Neuronal stem cell (in vitro differentiated cells): ENCODE data around the gene PKD2.

Source experiments
- DNase-seq: peaks from one replicate; pipeline ENCODE4 v3.0.0-alpha.2; 2013; ENCODE audit warnings: low spot score
- H2AFZ ChIP-seq: one replicate; pipeline ENCODE4 v1.6.1; 2013; ENCODE audit warnings: mild to moderate bottlenecking, low read length, inconsistent platforms
- H2AK5ac ChIP-seq: 2 replicates; pipeline ENCODE4 v1.6.1; 2013; ENCODE audit warnings: low read depth, mild to moderate bottlenecking, inconsistent platforms, low read length, moderate library complexity, mixed read lengths
- H2BK120ac ChIP-seq: 2 replicates; pipeline ENCODE4 v1.6.1; 2013; ENCODE audit warnings: low read depth, mild to moderate bottlenecking, inconsistent platforms, low read length, moderate library complexity, mixed read lengths
- H2BK12ac ChIP-seq: one replicate; pipeline ENCODE4 v1.6.1; 2013; ENCODE audit warnings: low read length, inconsistent platforms
- H2BK15ac ChIP-seq: 2 replicates; pipeline ENCODE4 v1.6.1; 2013; ENCODE audit warnings: mild to moderate bottlenecking, low read length, inconsistent platforms, mixed read lengths
- H2BK5ac ChIP-seq: one replicate; pipeline ENCODE4 v1.6.1; 2013; ENCODE audit warnings: inconsistent platforms, mild to moderate bottlenecking, low read length, moderate library complexity
- H3K14ac ChIP-seq: one replicate; pipeline ENCODE4 v1.6.1; 2013; ENCODE audit warnings: low read length, inconsistent platforms
- H3K18ac ChIP-seq: 2 replicates; pipeline ENCODE4 v1.6.1; 2013; ENCODE audit warnings: low read length, inconsistent platforms
- H3K23ac ChIP-seq: 2 replicates; pipeline ENCODE4 v1.6.1; 2013; ENCODE audit warnings: low read depth, mild to moderate bottlenecking, mixed read lengths, low read length, inconsistent platforms; ENCODE audit not compliant: poor library complexity
- H3K27ac ChIP-seq: replicated peaks from 3 replicates; pipeline ENCODE4 v1.5.1; 2013; ENCODE audit warnings: low read length, inconsistent platforms
- H3K27me3 ChIP-seq, 3 experiments: 2 replicates each; pipeline ENCODE4 v1.6.1; 2013; ENCODE audit warnings: low read length in 3 of 3, mild to moderate bottlenecking in 2 of 3, inconsistent platforms in 1 of 3, low read depth in 1 of 3, mixed read lengths in 1 of 3, moderate library complexity in 1 of 3; ENCODE audit not compliant: control insufficient read depth in 3 of 3, insufficient read depth in 3 of 3
- H3K36me3 ChIP-seq, 2 donors: replicated peaks in 1 of 2; 2 replicates each; pipeline ENCODE4 v1.6.1; 2013; ENCODE audit warnings: low read length in 2 of 2; ENCODE audit not compliant: control insufficient read depth in 2 of 2, insufficient read depth in 2 of 2
- H3K4ac ChIP-seq: 2 replicates; pipeline ENCODE4 v1.6.1; 2013; ENCODE audit warnings: inconsistent platforms, mild to moderate bottlenecking, low read length, moderate library complexity
- H3K4me1 ChIP-seq, 2 donors: 1 replicate in 1 of 2; 2 replicates in 1 of 2; pipeline ENCODE4 v1.6.1; 2013; ENCODE audit warnings: low read length in 2 of 2, low read depth in 1 of 2; ENCODE audit not compliant: control insufficient read depth in 2 of 2, insufficient read depth in 1 of 2
- H3K4me2 ChIP-seq: one replicate; pipeline ENCODE4 v1.6.1; 2013; ENCODE audit warnings: mild to moderate bottlenecking, low read length, inconsistent platforms; ENCODE audit not compliant: insufficient read depth, poor library complexity, severe bottlenecking
- H3K4me3 ChIP-seq, 2 donors: 2 replicates each; pipeline ENCODE4 v1.5.1; 2013; ENCODE audit warnings: low read length in 2 of 2, mild to moderate bottlenecking in 2 of 2, inconsistent platforms in 1 of 2, moderate library complexity in 1 of 2
- H3K79me1 ChIP-seq: one replicate; pipeline ENCODE4 v1.6.1; 2013; ENCODE audit warnings: low read depth, mild to moderate bottlenecking, inconsistent platforms, low read length, moderate library complexity
- H3K9ac ChIP-seq: one replicate; pipeline ENCODE4 v1.6.1; 2013; ENCODE audit warnings: mild to moderate bottlenecking, low read depth, low read length, inconsistent platforms; ENCODE audit not compliant: poor library complexity
- H3K9me3 ChIP-seq, 2 donors: replicated peaks in 1 of 2; 2 replicates each; pipeline versions ENCODE3 to v1.6.1; 2013; ENCODE audit warnings: low read length in 2 of 2, mild to moderate bottlenecking in 2 of 2, inconsistent platforms in 1 of 2, low read depth in 1 of 2, mixed read lengths in 1 of 2, moderate library complexity in 1 of 2; ENCODE audit not compliant: control insufficient read depth in 2 of 2, insufficient read depth in 1 of 2
- H4K8ac ChIP-seq: one replicate; pipeline ENCODE4 v1.6.1; 2013; ENCODE audit warnings: low read depth, mild to moderate bottlenecking, inconsistent platforms, low read length, moderate library complexity
- H4K91ac ChIP-seq: one replicate; pipeline ENCODE4 v1.6.1; 2013; ENCODE audit warnings: low read length, low read depth, mild to moderate bottlenecking, inconsistent platforms; ENCODE audit not compliant: poor library complexity
- WGBS, 2 donors: extraction: QIAGEN DNeasy Blood & Tissue Kit; methylation state at CpG; one replicate each; pipeline ENCODE4 v1.1.7; 2013; ENCODE audit warnings: missing lambda C conversion rate in 2 of 2, mixed read lengths in 1 of 2; ENCODE audit not compliant: insufficient read length in 2 of 2, insufficient replicate concordance in 1 of 2; ENCODE audit errors: extremely low coverage in 2 of 2; 5-methylcytosine and 5-hydroxymethylcytosine counted together

The PKD2 gene

GRCh38 chr4:87985887-87986200 is 21.6 kb upstream of the PKD2 start:
- H3K4me2 ChIP-seq: no peak overlapping the region
- H3K9me3 ChIP-seq: peaks cover 0 to 2% of the 10 kb centered on the region in 2 donors
- no peak overlapping the region for H3K14ac ChIP-seq
- H4K8ac ChIP-seq: no peak overlapping the region
- H3K79me1 ChIP-seq: no peaks in the 10 kb centered on the region
- H2BK5ac ChIP-seq: no peak overlapping the region
- no peak overlapping the region for H3K27ac ChIP-seq
- H2BK12ac ChIP-seq: no peak overlapping the region
- no peaks in the 10 kb centered on the region for H3K36me3 ChIP-seq
- no peak overlapping the region for H2AK5ac ChIP-seq
- no peaks in the 10 kb centered on the region for H3K27me3 ChIP-seq
- H3K4me3 ChIP-seq: no peak overlapping the region
- peaks cover 0 to 1% of the 10 kb centered on the region in 2 donors for H3K4me1 ChIP-seq
- H2AFZ ChIP-seq: no peak overlapping the region
- no peak overlapping the region for H2BK120ac ChIP-seq
- no peak overlapping the region for H2BK15ac ChIP-seq
- no peak overlapping the region for H3K9ac ChIP-seq
- DNase-seq: no peak
- no peak overlapping the region for H3K18ac ChIP-seq
- no peak overlapping the region for H3K23ac ChIP-seq
- H3K4ac ChIP-seq: no peak overlapping the region
- no CpG with 5 or more reads among the region's 4 CpGs for WGBS, 2 donors
- no peak overlapping the region for H4K91ac ChIP-seq

DNA sequence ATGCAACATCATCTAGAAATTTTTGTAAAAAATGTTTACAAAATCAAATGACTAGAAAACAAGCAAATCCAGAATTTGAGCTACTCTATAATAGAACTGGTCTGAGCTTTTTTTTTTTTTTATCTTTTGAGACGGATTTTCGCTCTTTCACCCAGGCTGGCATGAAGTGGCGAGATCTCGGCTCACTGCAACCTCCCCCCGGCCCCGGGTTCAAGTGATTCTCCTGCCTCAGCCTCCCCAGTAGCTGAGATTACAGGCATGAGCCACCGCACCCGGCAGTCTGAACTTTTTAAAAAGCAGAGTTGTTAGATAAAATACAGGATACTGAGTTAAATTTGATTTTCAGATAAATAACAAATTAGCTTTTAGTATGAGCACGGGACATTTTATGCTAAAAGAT is 20.9 kb upstream of the PKD2 start:
- H3K9ac ChIP-seq: no peak overlapping the region
- H4K8ac ChIP-seq: no peak overlapping the region
- no peaks in the 10 kb centered on the region for H3K27me3 ChIP-seq
- H2BK120ac ChIP-seq: no peak overlapping the region
- H3K36me3 ChIP-seq: no peaks in the 10 kb centered on the region
- H2AK5ac ChIP-seq: no peak overlapping the region
- H3K4me3 ChIP-seq: no peak overlapping the region
- no peaks in the 10 kb centered on the region for H3K79me1 ChIP-seq
- H3K18ac ChIP-seq: no peak overlapping the region
- no peak overlapping the region for H3K4me2 ChIP-seq
- DNase-seq: no peak
- H2BK12ac ChIP-seq: no peak overlapping the region
- H3K4ac ChIP-seq: no peak overlapping the region
- no CpG with 5 or more reads among the region's 9 CpGs for WGBS, 2 donors
- H3K14ac ChIP-seq: no peak overlapping the region
- H2AFZ ChIP-seq: no peak overlapping the region
- H2BK15ac ChIP-seq: no peak overlapping the region
- no peak overlapping the region for H2BK5ac ChIP-seq
- H4K91ac ChIP-seq: no peak overlapping the region
- H3K9me3 ChIP-seq: peaks cover 0 to 2% of the 10 kb centered on the region in 2 donors
- H3K23ac ChIP-seq: no peak overlapping the region
- H3K27ac ChIP-seq: no peak overlapping the region
- H3K4me1 ChIP-seq: peaks cover 0 to 1% of the 10 kb centered on the region in 2 donors

DNA sequence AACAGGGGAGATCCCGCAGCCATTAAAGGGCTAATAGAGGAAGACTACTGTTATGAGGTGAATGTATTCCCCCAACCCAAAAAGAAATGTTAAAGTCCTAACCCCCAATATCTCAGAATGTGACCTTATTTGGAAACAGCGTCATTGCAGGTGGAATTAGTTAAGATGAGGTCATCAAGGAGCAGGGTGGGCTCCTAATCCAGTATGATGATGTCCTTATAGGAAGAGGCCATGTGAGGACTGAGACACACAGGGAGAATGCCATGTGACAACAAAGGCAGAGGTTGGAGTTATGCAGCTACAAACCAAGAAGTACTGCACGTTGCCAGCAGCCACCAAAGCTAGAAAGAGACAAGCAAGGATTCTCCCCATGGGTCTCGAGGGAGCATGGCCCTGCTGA is 17.7 kb upstream of the PKD2 start:
- H3K36me3 ChIP-seq: no peaks in the 10 kb centered on the region
- WGBS, 2 donors: no CpG with 5 or more reads among the region's 4 CpGs

DNA sequence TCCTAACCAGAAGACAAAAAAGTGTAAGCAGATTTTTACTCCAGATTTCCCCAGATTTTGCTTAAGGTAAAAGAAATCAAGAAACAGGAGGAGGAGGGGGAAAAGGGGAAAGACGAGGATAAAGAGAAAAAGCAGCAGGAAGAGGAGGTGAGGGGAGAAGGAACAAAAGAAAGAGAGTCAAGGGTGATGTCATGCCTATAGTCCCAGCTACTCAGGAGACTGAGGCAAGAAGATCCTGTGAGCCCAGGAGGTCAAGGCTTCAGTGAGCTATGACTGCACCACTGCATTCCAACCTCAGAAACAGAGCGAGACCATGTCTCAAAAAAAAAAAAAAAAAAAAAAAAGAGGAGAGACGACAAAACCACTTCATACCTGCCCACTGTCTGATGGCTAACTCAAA is 12.0 kb upstream of the PKD2 start:
- H3K9me3 ChIP-seq: no peaks in the 10 kb centered on the region
- no peak overlapping the region for H2BK5ac ChIP-seq
- H3K4me2 ChIP-seq: no peak overlapping the region
- no peak overlapping the region for H3K14ac ChIP-seq
- H3K4ac ChIP-seq: no peak overlapping the region
- H2AK5ac ChIP-seq: no peak overlapping the region
- no peaks in the 10 kb centered on the region for H3K79me1 ChIP-seq
- H3K4me3 ChIP-seq: no peak overlapping the region
- H4K8ac ChIP-seq: no peak overlapping the region
- no peak for DNase-seq
- no peak overlapping the region for H4K91ac ChIP-seq
- H3K18ac ChIP-seq: no peak overlapping the region
- H3K9ac ChIP-seq: no peak overlapping the region
- no peak overlapping the region for H2BK12ac ChIP-seq
- no peaks in the 10 kb centered on the region for H3K27me3 ChIP-seq
- peaks cover 0 to 3% of the 10 kb centered on the region in 2 donors for H3K4me1 ChIP-seq
- H2BK120ac ChIP-seq: no peak overlapping the region
- H3K36me3 ChIP-seq: no peaks in the 10 kb centered on the region
- no CpG with 5 or more reads among the region's 3 CpGs for WGBS, 2 donors
- H3K23ac ChIP-seq: no peak overlapping the region
- no peak overlapping the region for H2BK15ac ChIP-seq
- H3K27ac ChIP-seq: no peak overlapping the region
- peak overlapping the region; percentile 29 for H2AFZ ChIP-seq

More for the DNA sequence above, 17.7 kb upstream of the PKD2 start:
- peak overlapping the region; percentile 64 for H2AFZ ChIP-seq
- no peak overlapping the region for H3K27ac ChIP-seq
- H3K4me3 ChIP-seq: no peak overlapping the region
- H2BK12ac ChIP-seq: no peak overlapping the region
- H4K91ac ChIP-seq: no peak overlapping the region
- H2AK5ac ChIP-seq: no peak overlapping the region
- H3K18ac ChIP-seq: no peak overlapping the region
- no peak overlapping the region for H2BK120ac ChIP-seq
- H3K14ac ChIP-seq: no peak overlapping the region
- H3K79me1 ChIP-seq: no peaks in the 10 kb centered on the region
- no peak for DNase-seq
- no peak overlapping the region for H3K9ac ChIP-seq
- H3K4me1 ChIP-seq: peaks cover 0 to 1% of the 10 kb centered on the region in 2 donors
- H2BK15ac ChIP-seq: no peak overlapping the region
- H3K23ac ChIP-seq: no peak overlapping the region
- no peaks in the 10 kb centered on the region for H3K9me3 ChIP-seq
- no peak overlapping the region for H3K4me2 ChIP-seq
- no peaks in the 10 kb centered on the region for H3K27me3 ChIP-seq
- no peak overlapping the region for H2BK5ac ChIP-seq
- H4K8ac ChIP-seq: no peak overlapping the region
- H3K4ac ChIP-seq: no peak overlapping the region
